K562 (cell line): Measurements from ENCODE around the gene MANBA. TPM values are rescaled to one million over a fixed set of nuclear protein-coding genes. Genes with fewer than 3 reads are reported as not detected.

ENCODE experiments used
- CBFA2T3 ChIP-seq: fragments of 450-650 bp; IDR thresholded peaks from 2 replicates; pipeline ENCODE4 v1.6.1; 2017
- HOXB6 ChIP-seq: fragments of 250-450 bp; sonication (Bioruptor Pico); IDR thresholded peaks from 2 replicates; pipeline ENCODE4 v1.5.1; 2022; ENCODE audit warnings: mild to moderate bottlenecking, borderline replicate concordance
- MGA ChIP-seq: fragments of 450-650 bp; IDR thresholded peaks from 2 replicates; pipeline ENCODE4 v1.6.1; 2016; ENCODE audit warnings: mild to moderate bottlenecking, moderate library complexity
- MTA1 ChIP-seq: fragments of 450-650 bp; IDR thresholded peaks from 2 replicates; pipeline ENCODE4 v1.6.1; 2017; ENCODE audit warnings: borderline replicate concordance
- OTX1 ChIP-seq: fragments of 450-650 bp; formaldehyde crosslinking; IDR thresholded peaks from 2 replicates; pipeline ENCODE4 v1.4.0; 2022; ENCODE audit warnings: mild to moderate bottlenecking
- TCF7L2 ChIP-seq: fragments of 150-350 bp; IDR thresholded peaks from 2 replicates; pipeline ENCODE4 v1.6.1; 2016; ENCODE audit warnings: low read depth, mild to moderate bottlenecking, low read length, moderate library complexity
- ZEB2 ChIP-seq: fragments of 450-650 bp; IDR thresholded peaks from 2 replicates; pipeline ENCODE4 v1.6.1; 2016
- ZNF239 ChIP-seq: fragments of 250-450 bp; sonication (Bioruptor Pico); IDR thresholded peaks from 2 replicates; pipeline ENCODE4 v1.4.0; 2020; ENCODE audit warnings: mild to moderate bottlenecking
- ZNF445 ChIP-seq: fragments of 250-450 bp; sonication (Bioruptor Pico); IDR thresholded peaks from 2 replicates; pipeline ENCODE4 v1.4.0; 2020; ENCODE audit warnings: low read depth, mild to moderate bottlenecking, moderate library complexity
- ZNF707 ChIP-seq: fragments of 250-450 bp; sonication (Bioruptor Pico); conservative IDR thresholded peaks from 2 replicates; pipeline ENCODE4 v1.8.0; 2022; ENCODE audit warnings: inconsistent platforms, mild to moderate bottlenecking, moderate library complexity
- polyA plus RNA-seq, 8 experiments: library from polyadenylated mRNA; depleted of rRNA in 4 of 8; stranded (reverse) in 5 of 8; unstranded in 3 of 8; fragments of >200 nt; fragmentation: Nextera tagmentation in 2 of 8; fragmentation: Illumina TruSeq in 1 of 8; extraction: Ambion mirVana in 2 of 8; extraction: Trizol in 1 of 8; gene quantifications; 2 replicates each; pipeline versions ENCODE4 v1.2.1 to v1.2.3, GENCODE V29; 2011 to 2014; ENCODE audit warnings: inconsistent platforms in 1 of 8, missing spikeins in 1 of 8
- total RNA-seq, 7 experiments: library from RNA; depleted of rRNA in 6 of 7; stranded (reverse); fragments of >200 nt in 6 of 7; fragmentation: Illumina TruSeq in 2 of 7; extraction: Trizol in 2 of 7; gene quantifications; 2 replicates each; pipeline versions ENCODE4 v1.2.1 to v1.2.3, GENCODE V29; 2011 to 2021; ENCODE audit warnings: low replicate concordance in 1 of 7
- TF ChIP-seq, protein P1 (sequence below): fragments of 250-450 bp; sonication (Bioruptor Pico); IDR thresholded peaks from 2 replicates; pipeline ENCODE4 v1.5.0; 2020; ENCODE audit warnings: mild to moderate bottlenecking, borderline replicate concordance
- TF ChIP-seq, protein P2 (sequence below): fragments of 450-650 bp; formaldehyde crosslinking; IDR thresholded peaks from 2 replicates; pipeline ENCODE4 v1.4.0; 2020; ENCODE audit warnings: mild to moderate bottlenecking, moderate library complexity
- TF ChIP-seq, protein P3 (sequence below): fragments of 450-650 bp; IDR thresholded peaks from 2 replicates; pipeline ENCODE4 v1.6.1; 2016; ENCODE audit warnings: low read depth, mild to moderate bottlenecking, moderate library complexity

Gene MANBA
- total and polyA plus RNA-seq, 9 of the 15 experiments (the other 6 are each of a cell fraction or from before 2014, with no cell fraction given), result 1.8 to 12.9 (median 7.7) TPM

DNA sequence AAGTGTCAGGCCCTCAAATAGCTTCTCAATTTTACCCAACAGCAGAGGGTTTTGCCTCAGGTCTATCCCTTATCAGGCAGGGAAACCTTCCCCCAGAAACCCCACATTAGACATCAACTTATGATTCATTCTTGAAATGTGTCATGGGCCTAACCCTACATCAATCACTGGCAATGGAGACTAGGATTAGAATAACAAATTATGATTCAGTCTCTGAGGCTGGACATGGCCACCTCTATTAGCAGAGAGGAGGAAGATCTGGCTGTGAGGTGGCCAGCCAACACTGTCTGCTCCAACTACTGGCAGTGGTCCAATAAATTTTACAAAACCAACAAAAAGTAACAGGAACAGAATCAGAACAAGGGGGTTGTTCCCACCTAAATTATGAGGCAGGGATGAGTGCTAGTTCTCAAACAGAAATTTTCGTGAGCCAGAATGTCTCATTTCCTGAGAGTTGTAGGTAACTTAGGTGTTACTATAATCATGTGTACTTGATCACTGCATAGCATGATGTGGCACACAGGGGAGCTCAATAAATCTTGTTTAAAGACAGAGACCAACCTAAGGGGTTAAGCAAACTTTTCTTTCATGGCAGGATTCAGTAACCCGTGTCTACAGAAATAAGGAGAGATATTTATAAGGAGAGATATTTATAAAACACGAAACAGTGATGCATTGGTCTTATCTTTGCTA is 132.8 kb downstream of the MANBA start (continued):
- TF ChIP-seq, protein P1, sequence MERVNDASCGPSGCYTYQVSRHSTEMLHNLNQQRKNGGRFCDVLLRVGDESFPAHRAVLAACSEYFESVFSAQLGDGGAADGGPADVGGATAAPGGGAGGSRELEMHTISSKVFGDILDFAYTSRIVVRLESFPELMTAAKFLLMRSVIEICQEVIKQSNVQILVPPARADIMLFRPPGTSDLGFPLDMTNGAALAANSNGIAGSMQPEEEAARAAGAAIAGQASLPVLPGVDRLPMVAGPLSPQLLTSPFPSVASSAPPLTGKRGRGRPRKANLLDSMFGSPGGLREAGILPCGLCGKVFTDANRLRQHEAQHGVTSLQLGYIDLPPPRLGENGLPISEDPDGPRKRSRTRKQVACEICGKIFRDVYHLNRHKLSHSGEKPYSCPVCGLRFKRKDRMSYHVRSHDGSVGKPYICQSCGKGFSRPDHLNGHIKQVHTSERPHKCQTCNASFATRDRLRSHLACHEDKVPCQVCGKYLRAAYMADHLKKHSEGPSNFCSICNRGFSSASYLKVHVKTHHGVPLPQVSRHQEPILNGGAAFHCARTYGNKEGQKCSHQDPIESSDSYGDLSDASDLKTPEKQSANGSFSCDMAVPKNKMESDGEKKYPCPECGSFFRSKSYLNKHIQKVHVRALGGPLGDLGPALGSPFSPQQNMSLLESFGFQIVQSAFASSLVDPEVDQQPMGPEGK (CRISPR knock-in tag), result no peak
- TF ChIP-seq CBFA2T3 (peak; percentile 69), MTA1 (no peak), MGA (no peak), ZEB2 (no peak), ZNF707 (CRISPR knock-in tag) (no peak), ZNF239 (CRISPR knock-in tag) (no peak), OTX1 (CRISPR knock-in tag) (no peak), HOXB6 (no peak), TCF7L2 (no peak), ZNF445 (CRISPR knock-in tag) (no peak)
- TF ChIP-seq, protein P2, sequence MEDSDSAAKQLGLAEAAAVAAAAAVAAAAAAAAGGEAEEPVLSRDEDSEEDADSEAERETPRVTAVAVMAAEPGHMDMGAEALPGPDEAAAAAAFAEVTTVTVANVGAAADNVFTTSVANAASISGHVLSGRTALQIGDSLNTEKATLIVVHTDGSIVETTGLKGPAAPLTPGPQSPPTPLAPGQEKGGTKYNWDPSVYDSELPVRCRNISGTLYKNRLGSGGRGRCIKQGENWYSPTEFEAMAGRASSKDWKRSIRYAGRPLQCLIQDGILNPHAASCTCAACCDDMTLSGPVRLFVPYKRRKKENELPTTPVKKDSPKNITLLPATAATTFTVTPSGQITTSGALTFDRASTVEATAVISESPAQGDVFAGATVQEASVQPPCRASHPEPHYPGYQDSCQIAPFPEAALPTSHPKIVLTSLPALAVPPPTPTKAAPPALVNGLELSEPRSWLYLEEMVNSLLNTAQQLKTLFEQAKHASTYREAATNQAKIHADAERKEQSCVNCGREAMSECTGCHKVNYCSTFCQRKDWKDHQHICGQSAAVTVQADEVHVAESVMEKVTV (CRISPR knock-in tag), result no peak
- TF ChIP-seq, protein P3, sequence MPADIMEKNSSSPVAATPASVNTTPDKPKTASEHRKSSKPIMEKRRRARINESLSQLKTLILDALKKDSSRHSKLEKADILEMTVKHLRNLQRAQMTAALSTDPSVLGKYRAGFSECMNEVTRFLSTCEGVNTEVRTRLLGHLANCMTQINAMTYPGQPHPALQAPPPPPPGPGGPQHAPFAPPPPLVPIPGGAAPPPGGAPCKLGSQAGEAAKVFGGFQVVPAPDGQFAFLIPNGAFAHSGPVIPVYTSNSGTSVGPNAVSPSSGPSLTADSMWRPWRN, result no peak
